RWPE1 (cell line): ENCODE measurements around the gene RUNX3.
"Not testable (repeated sequence)": the region's sequence is repeated elsewhere in the genome, so short reads cannot be mapped to it uniquely, and the experiment has no call there.

Experiments used
- CTCF ChIA-PET: fragments of 350-600 bp; sonication (Branson Sonifier 250); formaldehyde crosslinking; extraction: SDS; loops from one replicate; lab custom pipeline; 2021; lab: Yijun Ruan, JAX
- POLR2A ChIA-PET: fragments of 400-600 bp; formaldehyde crosslinking; extraction: SDS; loops from one replicate; lab custom pipeline; 2020; ENCODE audit warnings: antibody characterized with exemption; ENCODE audit not compliant: low non-redundant PET; lab: Yijun Ruan, JAX
- DNase-seq: peaks from one replicate; pipeline ENCODE4 v3.0.0; 2012; ENCODE audit warnings: low spot score
- H3K27ac ChIP-seq: fragments of 450-650 bp; 2 replicates; pipeline ENCODE4 v1.5.1; 2017
- CTCF ChIP-seq: fragments of 450-650 bp; conservative IDR thresholded peaks from 2 replicates; pipeline ENCODE4 v1.5.1; 2017; ENCODE audit warnings: low read depth, mild to moderate bottlenecking

Gene RUNX3

GRCh38 chr1:24930260-24931145 is at the start of gene RUNX3:
Gene RUNX3, minus strand, starts transcription at chr1:24930276. Its CDS starts 408 bp downstream, at chr1:24929868.
- H3K27ac ChIP-seq, result no peak within 1 kb of the TSS
- TF ChIP-seq CTCF, result no peak
- CTCF ChIA-PET, result interaction anchor here (0.6 to 1.6 kb wide), 8 partner anchors 9 to 192 kb away, joined by 3 to 8 read pairs (median 4); no protein-coding TSS in a partner anchor
- DNase-seq, result no peak
- POLR2A ChIA-PET, result no interaction called here

- DNase-seq, POLR2A ChIA-PET, H3K27ac ChIP-seq, CTCF ChIA-PET: not testable (repeated sequence)
Observed at GRCh38 chr1:24979232-24979631, 49.2 kb upstream of the RUNX3 start.

- DNase-seq, result no peak
- ChIA-PET CTCF (interaction anchor here (0.5 kb wide), 1 partner anchor 1776 kb away, joined by 3 read pairs; no protein-coding TSS in a partner anchor), POLR2A (no interaction called here)
- H3K27ac ChIP-seq, result no peak overlapping the region
- no peak for TF ChIP-seq CTCF
Observed at GRCh38 chr1:24978383-24979032, 48.4 kb upstream of the RUNX3 start.

GRCh38 chr1:24975391-24975790 is 45.3 kb upstream of the RUNX3 start:
- ChIA-PET CTCF (no interaction called here), POLR2A (no interaction called here)
- no peak for TF ChIP-seq CTCF
- no peak for DNase-seq
- H3K27ac ChIP-seq, result no peak overlapping the region

GRCh38 chr1:24973315-24973714 is 43.2 kb upstream of the RUNX3 start:
- CTCF ChIA-PET, result interaction anchor here (0.6 to 1.3 kb wide), 3 partner anchors 22 to 271 kb away, joined by 3 to 4 read pairs (median 3); no protein-coding TSS in a partner anchor
- POLR2A ChIA-PET, result no interaction called here
- TF ChIP-seq CTCF, result no peak
- no peak overlapping the region for H3K27ac ChIP-seq
- DNase-seq, result no peak

GRCh38 chr1:24972915-24973242 is 42.8 kb upstream of the RUNX3 start:
- no peak for TF ChIP-seq CTCF
- H3K27ac ChIP-seq, result no peak overlapping the region
- POLR2A ChIA-PET, result no interaction called here

More at GRCh38 chr1:24972915-24973242, 42.8 kb upstream of the RUNX3 start:
- DNase-seq, result no peak
- CTCF ChIA-PET, result interaction anchor here (1.3 kb wide), 1 partner anchor 21 kb away, joined by 3 read pairs; no protein-coding TSS in a partner anchor
